B cell (primary cell): ENCODE measurements around the gene PAN2. TPM values are rescaled to one million over a fixed set of nuclear protein-coding genes. Genes with fewer than 3 reads are reported as not detected.

Experiments used
- ATAC-seq: fragments of 200-7000 bp; cut with Tn5 transposase; one replicate; pipeline ENCODE4 v1.10.0; 2021; ENCODE audit warnings: low read depth, mild to moderate bottlenecking, moderate number of reproducible peaks, moderate library complexity
- CTCF ChIA-PET: fragments of 350-600 bp; sonication (Branson Sonifier 250); formaldehyde crosslinking; loops from one replicate; lab custom pipeline; 2021; ENCODE audit warnings: antibody characterized with exemption, inconsistent platforms; lab: Charles Lee
- POLR2A ChIA-PET: fragments of 350-600 bp; sonication (Branson Sonifier 250); formaldehyde crosslinking; loops from one replicate; lab custom pipeline; 2021; ENCODE audit warnings: antibody characterized with exemption; lab: Charles Lee
- DNase-seq: peaks from one replicate; pipeline ENCODE4 v3.0.0; 2013
- H2AFZ ChIP-seq: 2 replicates; pipeline ENCODE4 v1.6.1; 2012; ENCODE audit warnings: mild to moderate bottlenecking, low read depth, low read length; ENCODE audit not compliant: insufficient read depth, poor library complexity, severe bottlenecking
- H3K27ac ChIP-seq, 2 donors: 1 replicate in 1 of 2; 2 replicates in 1 of 2; pipeline ENCODE4 v1.5.1; 2012 to 2013; ENCODE audit warnings: low read length in 2 of 2, mild to moderate bottlenecking in 2 of 2, moderate library complexity in 1 of 2
- H3K27me3 ChIP-seq, 4 experiments: fragments of 200-600 bp in 1 of 4; sonication (generic) in 1 of 4; replicated peaks in 1 of 4; 1 replicate in 2 of 4; 2 replicates in 2 of 4; pipeline versions ENCODE4 v1.6.1 to v1.7.0; 2013 to 2016; ENCODE audit warnings: low read length in 3 of 4, mild to moderate bottlenecking in 2 of 4, mixed read lengths in 1 of 4, moderate library complexity in 1 of 4; ENCODE audit not compliant: insufficient read depth in 4 of 4, control insufficient read depth in 3 of 4; ENCODE audit errors: control extremely low read depth in 1 of 4
- H3K36me3 ChIP-seq, 2 experiments: replicated peaks in 1 of 2; 1 replicate in 1 of 2; 2 replicates in 1 of 2; pipeline versions ENCODE4 v1.6.1 to v1.7.1; 2013; ENCODE audit warnings: low read length in 1 of 2; ENCODE audit not compliant: insufficient read depth in 2 of 2, control insufficient read depth in 1 of 2; ENCODE audit errors: control extremely low read depth in 1 of 2, extremely low read depth in 1 of 2
- H3K4me1 ChIP-seq, 2 donors: fragments of 200-600 bp in 1 of 2; sonication (generic) in 1 of 2; 1 replicate in 1 of 2; 2 replicates in 1 of 2; pipeline versions ENCODE4 v1.5.1 to v1.6.1; 2013 to 2017; ENCODE audit warnings: low read length in 2 of 2; ENCODE audit not compliant: control insufficient read depth in 2 of 2, insufficient read depth in 2 of 2
- H3K4me2 ChIP-seq: replicated peaks from 2 replicates; pipeline ENCODE3; 2012; ENCODE audit warnings: mild to moderate bottlenecking, low read depth, low read length; ENCODE audit not compliant: poor library complexity, severe bottlenecking
- H3K4me3 ChIP-seq, 5 experiments: fragments of 200-600 bp in 1 of 5; sonication (generic) in 1 of 5; 1 replicate in 3 of 5; 2 replicates in 2 of 5; pipeline versions ENCODE4 v1.5.1 to v1.7.0; 2011 to 2016; ENCODE audit warnings: low read length in 4 of 5, mild to moderate bottlenecking in 4 of 5, low read depth in 2 of 5, control low read depth in 1 of 5, moderate library complexity in 1 of 5; ENCODE audit not compliant: insufficient read depth in 1 of 5; ENCODE audit errors: control extremely low read depth in 1 of 5, extremely low read depth in 1 of 5
- H3K79me2 ChIP-seq: fragments of 200-600 bp; sonication (generic); one replicate; pipeline ENCODE4 v1.6.0; 2016; ENCODE audit warnings: low read length; ENCODE audit not compliant: control insufficient read depth, insufficient read depth
- H3K9ac ChIP-seq: fragments of 200-600 bp; sonication (generic); 2 replicates; pipeline ENCODE4 v1.6.1; 2017; ENCODE audit warnings: mild to moderate bottlenecking, low read length, moderate library complexity
- H3K9me3 ChIP-seq, 3 donors: one replicate each; pipeline versions ENCODE4 v1.6.1 to v1.7.1; 2013; ENCODE audit warnings: low read length in 2 of 3; ENCODE audit not compliant: control insufficient read depth in 2 of 3, insufficient read depth in 1 of 3; ENCODE audit errors: control extremely low read depth in 1 of 3
- H4K20me1 ChIP-seq: 2 replicates; pipeline ENCODE4 v1.6.0; 2012; ENCODE audit warnings: mild to moderate bottlenecking, low read length; ENCODE audit not compliant: insufficient read depth, control insufficient read depth, poor library complexity, severe bottlenecking
- H3K27ac Mint-ChIP-seq: one replicate; pipeline ENCODE4 v1.8.0; 2021; ENCODE audit warnings: mixed read lengths
- H3K27me3 Mint-ChIP-seq: one replicate; pipeline ENCODE4 v1.8.0; 2021; ENCODE audit warnings: mixed read lengths
- H3K4me1 Mint-ChIP-seq: one replicate; pipeline ENCODE4 v1.8.0; 2021; ENCODE audit warnings: mixed read lengths
- H3K4me3 Mint-ChIP-seq: one replicate; pipeline ENCODE4 v1.8.0; 2021; ENCODE audit warnings: mixed read lengths
- H3K9me3 Mint-ChIP-seq: one replicate; pipeline ENCODE4 v1.8.0; 2022; ENCODE audit warnings: mixed read lengths; ENCODE audit not compliant: insufficient read depth
- CTCF ChIP-seq: fragments of 200-600 bp; IDR thresholded peaks from one replicate; pipeline ENCODE4 v1.8.0; 2022; ENCODE audit warnings: antibody characterized with exemption, mild to moderate bottlenecking
- EZH2 ChIP-seq: IDR thresholded peaks from 2 replicates; pipeline ENCODE4 v1.6.1; 2012; ENCODE audit warnings: borderline replicate concordance, low read depth, mild to moderate bottlenecking, moderate library complexity, low read length; ENCODE audit not compliant: insufficient read depth, poor library complexity, severe bottlenecking
- WGBS: methylation state at CpG from one replicate; pipeline ENCODE4 v1.1.5; 2013; ENCODE audit warnings: missing lambda C conversion rate; ENCODE audit not compliant: insufficient coverage; 5-methylcytosine and 5-hydroxymethylcytosine counted together
- intact Hi-C: fragments of 100-400 bp; cut with micrococcal nuclease; formaldehyde crosslinking; loops from one replicate; pipeline ENCODE4 v1.10.0; 2022
- polyA plus RNA-seq: library from polyadenylated mRNA; depleted of rRNA; stranded (reverse); fragments of >200 nt; gene quantifications from 2 replicates; pipeline ENCODE4 v1.2.3, GENCODE V29; 2012
- small RNA-seq: library from RNA; depleted of rRNA; stranded (forward); fragments of <200 nt; gene quantifications from one replicate; pipeline ENCODE3, GENCODE V24; 2012; ENCODE audit warnings: low replicate concordance, low read depth; ENCODE audit not compliant: insufficient read length
- total RNA-seq, 2 donors: library from RNA; stranded (reverse); fragments of 120-200 nt in 1 of 2; gene quantifications; 1 replicate in 1 of 2; 2 replicates in 1 of 2; pipeline versions ENCODE4 v1.2.3 to v1.2.4, GENCODE V29; 2013 to 2022

The PAN2 gene
- total and polyA plus RNA-seq, 2 donors (not counting 1 experiment from before 2014, with no cell fraction given) = 211 to 230 TPM

- Mint-ChIP-seq H3K27ac (peak within 1 kb of the TSS; percentile 95), H3K9me3 (no peaks in the 10 kb centered on the region), H3K4me3 (peak within 1 kb of the TSS; percentile 91), H3K4me1 (peaks cover 20% of the 10 kb centered on the region), H3K27me3 (no peaks in the 10 kb centered on the region)
- peaks cover 2 to 16% of the 10 kb centered on the region in 2 experiments for H3K36me3 ChIP-seq
- no peaks in the 10 kb centered on the region for H3K9me3 ChIP-seq
- WGBS = under 1% methylated on average over 67 of the region's 68 CpGs
- H3K4me1 ChIP-seq = peaks cover 10 to 15% of the 10 kb centered on the region in 2 donors
- peak within 1 kb of the TSS; percentile 87 for H3K4me2 ChIP-seq
- no peaks in the 10 kb centered on the region for H3K27me3 ChIP-seq
- CTCF ChIA-PET = interaction anchor here (0.6 to 3.0 kb wide), 15 partner anchors 8 to 528 kb away, joined by 3 to 16 read pairs (median 4); partner anchors contain the start of genes ANKRD52, CNPY2, ESYT1 and ORMDL2
- no peaks in the 10 kb centered on the region for H3K79me2 ChIP-seq
- H2AFZ ChIP-seq = peak within 1 kb of the TSS; percentile 96
- no peaks in the 10 kb centered on the region for H4K20me1 ChIP-seq
- ATAC-seq = peak; percentile 89
- POLR2A ChIA-PET = interaction anchor here (0.5 to 1.6 kb wide), 13 partner anchors 8 to 197 kb away, joined by 3 to 12 read pairs (median 5); partner anchors contain the start of genes ANKRD52, CNPY2, RNF41 and SMARCC2
- peak within 1 kb of the TSS; percentile 94 for H3K27ac ChIP-seq
- H3K9ac ChIP-seq = peak within 1 kb of the TSS; percentile 92
- TF ChIP-seq EZH2 = no peak
- TF ChIP-seq CTCF = peak; percentile 72
- DNase-seq = peak; percentile 94
- intact Hi-C loops = loop anchor here (1.0 to 2.0 kb wide), 10 partner anchors 9 to 197 kb away; partner anchors contain the start of genes ANKRD52, CS, NABP2 and STAT2
- H3K4me3 ChIP-seq = peak within 1 kb of the TSS; percentile 65 to 86 (median 75)
Observed at GRCh38 chr12:56266693-56267442, 66.9 kb downstream of the PAN2 start, which contains the start of gene COQ10A. COQ10A (plus strand) TSS chr12:56266942; CDS start chr12:56267119, 177 bp downstream.

Small RNAs within 50 kb of the gene (small RNA-seq; reads per million reads assigned to genes)
- gene RNU7-40P = not detected

Other genes with a start within 250 kb of the PAN2 start
- 77.3 and 84.6 TPM in 2 replicates for gene PA2G4, start 229.4 kb downstream of the PAN2 start, total RNA-seq
- gene PA2G4, start 229.4 kb downstream of the PAN2 start, polyA plus RNA-seq = 53.4 and 56.7 TPM in 2 replicates
- gene RPL41, start 217.4 kb downstream of the PAN2 start, total RNA-seq = 4,341 and 4,738 TPM in 2 replicates
- gene RPL41, start 217.4 kb downstream of the PAN2 start, polyA plus RNA-seq = 8,499 and 10,371 TPM in 2 replicates
- gene ZC3H10, start 215.7 kb downstream of the PAN2 start, total RNA-seq = 21.7 and 25.5 TPM in 2 replicates
- 3.3 and 4.7 TPM in 2 replicates for gene ZC3H10, start 215.7 kb downstream of the PAN2 start, polyA plus RNA-seq
- 151 and 154 TPM in 2 replicates for gene ESYT1, start 205.7 kb downstream of the PAN2 start, total RNA-seq
- gene ESYT1, start 205.7 kb downstream of the PAN2 start, polyA plus RNA-seq = 132 and 162 TPM in 2 replicates
- 23.7 and 25.7 TPM in 2 replicates for gene MYL6B, start 181.4 kb downstream of the PAN2 start, total RNA-seq
- 18.7 and 27.8 TPM in 2 replicates for gene MYL6B, start 181.4 kb downstream of the PAN2 start, polyA plus RNA-seq
- gene MYL6, start 175.6 kb downstream of the PAN2 start, total RNA-seq = 645 and 675 TPM in 2 replicates
- gene MYL6, start 175.6 kb downstream of the PAN2 start, polyA plus RNA-seq = 711 and 892 TPM in 2 replicates
- 195 and 198 TPM in 2 replicates for gene SMARCC2, start 144.5 kb downstream of the PAN2 start, total RNA-seq
- 56.3 and 70.4 TPM in 2 replicates for gene SMARCC2, start 144.5 kb downstream of the PAN2 start, polyA plus RNA-seq
- 129 and 134 TPM in 2 replicates for gene RNF41, start 112.1 kb downstream of the PAN2 start, total RNA-seq
- gene RNF41, start 112.1 kb downstream of the PAN2 start, polyA plus RNA-seq = 107 and 113 TPM in 2 replicates
- 12.4 and 14.9 TPM in 2 replicates for gene NABP2, start 109.7 kb downstream of the PAN2 start, total RNA-seq
- gene NABP2, start 109.7 kb downstream of the PAN2 start, polyA plus RNA-seq = 13.1 and 16.1 TPM in 2 replicates
- gene SLC39A5, start 103.9 kb downstream of the PAN2 start, total RNA-seq = 0.41 and 0.69 TPM in 2 replicates
- gene SLC39A5, start 103.9 kb downstream of the PAN2 start, polyA plus RNA-seq = 0.92 and 0.97 TPM in 2 replicates
- gene ANKRD52, start 75.6 kb downstream of the PAN2 start, total RNA-seq = 46.5 and 54.6 TPM in 2 replicates
- 16.3 and 17.9 TPM in 2 replicates for gene ANKRD52, start 75.6 kb downstream of the PAN2 start, polyA plus RNA-seq
- gene COQ10A, start 67.1 kb downstream of the PAN2 start, total RNA-seq = 73.5 and 76.3 TPM in 2 replicates
- gene COQ10A, start 67.1 kb downstream of the PAN2 start, polyA plus RNA-seq = 73.6 and 84.5 TPM in 2 replicates
- 151 and 154 TPM in 2 replicates for gene CS, start 33.7 kb downstream of the PAN2 start, total RNA-seq
- 114 and 157 TPM in 2 replicates for gene CS, start 33.7 kb downstream of the PAN2 start, polyA plus RNA-seq
- 89.0 and 91.2 TPM in 2 replicates for gene CNPY2, start 18.0 kb downstream of the PAN2 start, total RNA-seq
- 52.9 and 61.9 TPM in 2 replicates for gene CNPY2, start 18.0 kb downstream of the PAN2 start, polyA plus RNA-seq
- 18.5 and 20.5 TPM in 2 replicates for gene IL23A, start 4.9 kb upstream of the PAN2 start, total RNA-seq
- gene IL23A, start 4.9 kb upstream of the PAN2 start, polyA plus RNA-seq = 24.9 and 32.6 TPM in 2 replicates
- 298 and 309 TPM in 2 replicates for gene STAT2, start 26.1 kb upstream of the PAN2 start, total RNA-seq
- gene STAT2, start 26.1 kb upstream of the PAN2 start, polyA plus RNA-seq = 252 and 261 TPM in 2 replicates
- gene APOF, start 28.9 kb upstream of the PAN2 start, total RNA-seq = not detected in 2 replicates
- gene APOF, start 28.9 kb upstream of the PAN2 start, polyA plus RNA-seq = not detected in 2 replicates
- 44.4 and 46.6 TPM in 2 replicates for gene TIMELESS, start 115.4 kb upstream of the PAN2 start, total RNA-seq
- gene TIMELESS, start 115.4 kb upstream of the PAN2 start, polyA plus RNA-seq = 17.2 and 24.3 TPM in 2 replicates
- gene MIP, start 120.7 kb upstream of the PAN2 start, total RNA-seq = not detected in 2 replicates
- not detected in 2 replicates for gene MIP, start 120.7 kb upstream of the PAN2 start, polyA plus RNA-seq
- gene SPRYD4, start 134.6 kb upstream of the PAN2 start, total RNA-seq = 7.4 and 8.0 TPM in 2 replicates
- 3.7 and 4.2 TPM in 2 replicates for gene SPRYD4, start 134.6 kb upstream of the PAN2 start, polyA plus RNA-seq
- gene GLS2, start 154.2 kb upstream of the PAN2 start, total RNA-seq = 5.3 and 7.2 TPM in 2 replicates
- gene GLS2, start 154.2 kb upstream of the PAN2 start, polyA plus RNA-seq = 3.6 and 5.3 TPM in 2 replicates
- gene RBMS2, start 187.8 kb upstream of the PAN2 start, total RNA-seq = 5.0 and 7.6 TPM in 2 replicates
- gene RBMS2, start 187.8 kb upstream of the PAN2 start, polyA plus RNA-seq = 0.81 and 1.2 TPM in 2 replicates